Measurements from ENCODE around the gene CCDC192.

DNA sequence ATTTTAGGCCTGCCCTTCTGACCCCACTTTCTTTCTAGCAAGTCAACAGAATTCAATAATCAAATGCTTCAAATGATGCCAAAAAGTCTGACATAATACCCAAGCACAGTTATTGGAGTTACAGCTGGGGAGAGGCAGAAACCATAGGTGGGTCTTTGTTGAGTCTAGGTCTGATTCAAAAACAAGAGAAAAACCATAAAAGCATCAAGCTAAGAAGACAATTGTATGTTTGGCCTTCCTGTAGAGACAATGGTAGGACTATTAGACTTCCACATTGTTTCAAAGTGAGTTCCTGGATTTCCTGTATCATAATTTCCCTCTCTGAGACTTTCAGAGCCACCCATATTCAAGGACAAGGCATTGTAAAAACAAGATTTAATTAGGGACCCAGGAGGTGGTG, 16.8 kb upstream of the CCDC192 start:
- TF ChIP-seq POLR2A (IDR thresholded peaks at IDR 0.05), result no peak
- TF ChIP-seq, protein P1, sequence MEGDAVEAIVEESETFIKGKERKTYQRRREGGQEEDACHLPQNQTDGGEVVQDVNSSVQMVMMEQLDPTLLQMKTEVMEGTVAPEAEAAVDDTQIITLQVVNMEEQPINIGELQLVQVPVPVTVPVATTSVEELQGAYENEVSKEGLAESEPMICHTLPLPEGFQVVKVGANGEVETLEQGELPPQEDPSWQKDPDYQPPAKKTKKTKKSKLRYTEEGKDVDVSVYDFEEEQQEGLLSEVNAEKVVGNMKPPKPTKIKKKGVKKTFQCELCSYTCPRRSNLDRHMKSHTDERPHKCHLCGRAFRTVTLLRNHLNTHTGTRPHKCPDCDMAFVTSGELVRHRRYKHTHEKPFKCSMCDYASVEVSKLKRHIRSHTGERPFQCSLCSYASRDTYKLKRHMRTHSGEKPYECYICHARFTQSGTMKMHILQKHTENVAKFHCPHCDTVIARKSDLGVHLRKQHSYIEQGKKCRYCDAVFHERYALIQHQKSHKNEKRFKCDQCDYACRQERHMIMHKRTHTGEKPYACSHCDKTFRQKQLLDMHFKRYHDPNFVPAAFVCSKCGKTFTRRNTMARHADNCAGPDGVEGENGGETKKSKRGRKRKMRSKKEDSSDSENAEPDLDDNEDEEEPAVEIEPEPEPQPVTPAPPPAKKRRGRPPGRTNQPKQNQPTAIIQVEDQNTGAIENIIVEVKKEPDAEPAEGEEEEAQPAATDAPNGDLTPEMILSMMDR (IDR thresholded peaks at IDR 0.05), result no peak
